ENCODE measurements around the gene TFPT. TPM values are rescaled to one million over a fixed set of nuclear protein-coding genes. Genes with fewer than 3 reads are reported as not detected.

TFPT gene
- 10 to 100 TPM; 27.7 to 28.1 TPM for total RNA-seq

- no peaks in the 10 kb centered on the region for H3K9me3 Mint-ChIP-seq
- H3K4me1 Mint-ChIP-seq (ENCODE audit: low read depth), result peaks cover 24% of the 10 kb centered on the region
- CTCF ChIA-PET, result interaction anchor here (1.4 kb wide), 1 partner anchor 150 kb away, joined by 3 read pairs; no protein-coding TSS in a partner anchor
- intact Hi-C loops (cut with micrococcal nuclease), result loop anchor here (2.0 kb wide), 1 partner anchor 21 kb away; the partner anchor contains the start of gene CNOT3
- POLR2A ChIA-PET, result interaction anchor here (0.6 to 3.7 kb wide), 26 partner anchors 9 to 933 kb away, joined by 3 to 42 read pairs (median 3); partner anchors contain the start of genes CNOT3, LENG1, NDUFA3 and OSCAR
- H3K36me3 Mint-ChIP-seq (ENCODE audit: low read depth), result peaks cover 36% of the 10 kb centered on the region
- ATAC-seq, result peak; percentile 90
- H3K4me3 Mint-ChIP-seq, result peak within 1 kb of the TSS; percentile 94
- H3K27ac Mint-ChIP-seq, result peak within 1 kb of the TSS; percentile 97
- peak; percentile 99 for DNase-seq
- no peak for TF ChIP-seq CTCF (IDR thresholded peaks at IDR 0.05)
- no peaks in the 10 kb centered on the region for H3K27me3 Mint-ChIP-seq
These were observed at the start of gene TFPT, which contains the start of gene PRPF31 for GRCh38 chr19:54115109-54116063. Gene TFPT, minus strand, starts transcription at chr19:54115657. Its CDS starts 388 bp downstream, at chr19:54115269. Gene PRPF31, plus strand, starts transcription at chr19:54115754. Its CDS starts 2,525 bp downstream, at chr19:54118279.

- Mint-ChIP-seq H3K27me3 (peaks cover 13% of the 10 kb centered on the region), H3K36me3 (ENCODE audit: low read depth) (no peaks in the 10 kb centered on the region), H3K27ac (no peak overlapping the region), H3K4me1 (ENCODE audit: low read depth) (peaks cover 35% of the 10 kb centered on the region), H3K9me3 (no peaks in the 10 kb centered on the region), H3K4me3 (no peak overlapping the region)
- CTCF ChIA-PET, result interaction anchor here (0.8 kb wide), 1 partner anchor 24 kb away, joined by 3 read pairs; the partner anchor contains the start of gene MBOAT7
- ATAC-seq (no peak), DNase-seq (no peak)
- POLR2A ChIA-PET, result interaction anchor here (0.9 to 2.3 kb wide), 4 partner anchors 24 to 69 kb away, joined by 3 to 9 read pairs (median 3); partner anchors contain the start of gene RPS9
- no peak for TF ChIP-seq CTCF (IDR thresholded peaks at IDR 0.05)
- intact Hi-C loops (cut with micrococcal nuclease), result no loop called here
These were observed 49.8 kb upstream of the TFPT start for GRCh38 chr19:54165222-54165621.

GRCh38 chr19:54164369-54165068 is 49.1 kb upstream of the TFPT start:
- Mint-ChIP-seq H3K27me3 (peaks cover 13% of the 10 kb centered on the region), H3K4me1 (ENCODE audit: low read depth) (peaks cover 35% of the 10 kb centered on the region), H3K27ac (no peak overlapping the region), H3K9me3 (no peaks in the 10 kb centered on the region), H3K4me3 (no peak overlapping the region), H3K36me3 (ENCODE audit: low read depth) (no peaks in the 10 kb centered on the region)
- ChIA-PET CTCF (no interaction called here), POLR2A (interaction anchor here (0.9 to 2.3 kb wide), 5 partner anchors 8 to 70 kb away, joined by 3 to 9 read pairs (median 4); partner anchors contain the start of genes PRPF31, RPS9, TFPT and TMC4)
- no peak for ATAC-seq
- DNase-seq, result peak; percentile 67
- TF ChIP-seq CTCF (IDR thresholded peaks at IDR 0.05), result no peak
- intact Hi-C loops (cut with micrococcal nuclease), result no loop called here

- TF ChIP-seq CTCF (IDR thresholded peaks at IDR 0.05), result no peak
- CTCF ChIA-PET, result no interaction called here
- POLR2A ChIA-PET, result interaction anchor here (0.6 to 1.4 kb wide), 2 partner anchors 46 to 47 kb away, joined by 3 to 6 read pairs; partner anchors contain the start of genes PRPF31 and TFPT
- H3K4me1 Mint-ChIP-seq (ENCODE audit: low read depth), result peaks cover 39% of the 10 kb centered on the region
- peaks cover 13% of the 10 kb centered on the region for H3K27me3 Mint-ChIP-seq
- H3K36me3 Mint-ChIP-seq (ENCODE audit: low read depth), result peaks cover 3% of the 10 kb centered on the region
- intact Hi-C loops (cut with micrococcal nuclease), result no loop called here
- H3K27ac Mint-ChIP-seq, result no peak overlapping the region
- DNase-seq (no peak), ATAC-seq (no peak)
- peak overlapping the region; percentile 76 for H3K4me3 Mint-ChIP-seq
- H3K9me3 Mint-ChIP-seq, result no peaks in the 10 kb centered on the region
These were observed 47.4 kb upstream of the TFPT start for GRCh38 chr19:54162884-54163283.

All from activated CD8-positive, alpha-beta T cell treated with anti-CD3 and anti-CD28 coated beads for 36 hours (primary cell).